Left renal pelvis (tissue), 4 donors: ENCODE measurements around the gene RBAK. TPM values are rescaled to one million over a fixed set of nuclear protein-coding genes. Genes with fewer than 3 reads are reported as not detected.

ENCODE experiments used
- polyA plus RNA-seq, 4 donors: library from polyadenylated mRNA; unstranded; fragments of 120-200 nt; gene quantifications; one replicate each; pipeline ENCODE4 v1.2.1, GENCODE V29; 2013; ENCODE audit not compliant: insufficient read length in 4 of 4

RBAK gene
- polyA plus RNA-seq, 4 donors, result 14.2 to 27.9 (median 22.6) TPM

Other genes with a start within 250 kb of the RBAK start
- under 1 TPM; 0.05 to 0.14 (median 0.11) TPM for gene PAPOLB, start 183.8 kb upstream of the RBAK start, polyA plus RNA-seq
- 1 to 10 TPM; 1.4 to 4.0 (median 2.9) TPM for gene RADIL, start 162.1 kb upstream of the RBAK start, polyA plus RNA-seq
- gene MMD2, start 86.7 kb upstream of the RBAK start, polyA plus RNA-seq, result under 1 TPM; 0.06 to 0.18 (median 0.11) TPM
- 10 to 100 TPM; 56.2 to 72.7 (median 67.6) TPM for gene WIPI2, start 144.4 kb downstream of the RBAK start, polyA plus RNA-seq
- 10 to 100 TPM in 3 of 4 donors, 1 to 10 TPM in 1; 9.5 to 26.7 (median 24.6) TPM for gene SLC29A4, start 237.1 kb downstream of the RBAK start, polyA plus RNA-seq